ENCODE results near the gene VSIG2. TPM values are rescaled to one million over a fixed set of nuclear protein-coding genes. Genes with fewer than 3 reads are reported as not detected.

The VSIG2 gene
- total and polyA plus RNA-seq, 2 of the 4 experiments (the other 2 are of a cell fraction): not detected

DNA sequence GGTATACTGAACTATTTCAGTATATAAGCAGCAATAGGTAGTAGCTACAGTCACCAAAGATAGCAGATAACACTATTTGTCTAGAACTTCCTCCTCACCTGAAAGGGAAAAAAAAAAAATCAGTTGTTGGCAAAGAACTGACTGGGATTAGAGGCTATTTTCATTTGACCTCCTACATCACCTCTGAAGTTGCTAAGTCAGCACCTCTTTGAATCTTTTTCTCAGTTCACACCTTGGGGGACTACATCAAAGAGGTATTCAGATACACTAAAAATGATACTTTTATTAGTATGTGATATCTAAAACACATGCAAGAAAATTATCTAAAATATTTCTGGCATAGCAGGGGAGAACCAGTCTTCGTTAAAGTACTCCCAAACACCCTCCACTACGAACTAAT is 32.0 kb upstream of the VSIG2 start:
- no peak overlapping the region for H3K4me3 ChIP-seq (ENCODE audit: insufficient read depth, low read depth, low read length)
- in situ Hi-C loops (cut with MboI; ENCODE audit: low sequenced_read_pairs): no loop called here
- peaks cover 17% of the 10 kb centered on the region; the same call in 1 of the 2 replicates for H4K20me1 ChIP-seq (ENCODE audit: insufficient read depth, low read length)
- no peak overlapping the region for H4K91ac ChIP-seq (ENCODE audit: insufficient read depth, low read depth, low read length)
- no peak overlapping the region for H2BK15ac ChIP-seq (ENCODE audit: low read depth, low read length)
- H3K18ac ChIP-seq (ENCODE audit: low read depth, low read length): no peak overlapping the region
- no peak overlapping the region for H3K4ac ChIP-seq (ENCODE audit: low read depth, low read length)
- CTCF ChIA-PET: interaction anchor here (0.7 kb wide), 2 partner anchors 30 to 66 kb away, joined by 3 to 6 read pairs; no protein-coding TSS in a partner anchor
- POLR2A ChIA-PET (ENCODE audit: unreplicated experiment): no interaction called here
- no TSS peak for BruUV-seq (replicated peaks)
- no peaks in the 10 kb centered on the region for H3K9me3 ChIP-seq (ENCODE audit: control insufficient read depth, insufficient read depth, low read length)
- H3K27ac ChIP-seq (ENCODE audit: insufficient read depth, low read length): no peak overlapping the region
- H3K14ac ChIP-seq (replicated peaks; ENCODE audit: low read depth, low read length): no peak overlapping the region
- no peak overlapping the region for H2AK9ac ChIP-seq (replicated peaks; ENCODE audit: low read depth, low read length, poor library complexity)
- no peaks in the 10 kb centered on the region for H3K4me1 ChIP-seq (ENCODE audit: control insufficient read depth, insufficient read depth, low read length)
- no peak overlapping the region for H2AK5ac ChIP-seq (ENCODE audit: low read depth, low read length)
- H3K23ac ChIP-seq (ENCODE audit: low read depth, low read length): no peak overlapping the region
- no CpG with 5 or more reads among the region's 2 CpGs for WGBS, 2 experiments (ENCODE audit: extremely low coverage in 2 of 2, insufficient read length in 1 of 2)
- TF ChIP-seq CEBPB (IDR thresholded peaks at IDR 0.05; ENCODE audit: low read depth, low read length) (no peak), MAFK (IDR thresholded peaks at IDR 0.05; ENCODE audit: low read depth, low read length) (peak; percentile 23; the same call in 1 of the 2 replicates)
- TF ChIP-seq, protein P1, sequence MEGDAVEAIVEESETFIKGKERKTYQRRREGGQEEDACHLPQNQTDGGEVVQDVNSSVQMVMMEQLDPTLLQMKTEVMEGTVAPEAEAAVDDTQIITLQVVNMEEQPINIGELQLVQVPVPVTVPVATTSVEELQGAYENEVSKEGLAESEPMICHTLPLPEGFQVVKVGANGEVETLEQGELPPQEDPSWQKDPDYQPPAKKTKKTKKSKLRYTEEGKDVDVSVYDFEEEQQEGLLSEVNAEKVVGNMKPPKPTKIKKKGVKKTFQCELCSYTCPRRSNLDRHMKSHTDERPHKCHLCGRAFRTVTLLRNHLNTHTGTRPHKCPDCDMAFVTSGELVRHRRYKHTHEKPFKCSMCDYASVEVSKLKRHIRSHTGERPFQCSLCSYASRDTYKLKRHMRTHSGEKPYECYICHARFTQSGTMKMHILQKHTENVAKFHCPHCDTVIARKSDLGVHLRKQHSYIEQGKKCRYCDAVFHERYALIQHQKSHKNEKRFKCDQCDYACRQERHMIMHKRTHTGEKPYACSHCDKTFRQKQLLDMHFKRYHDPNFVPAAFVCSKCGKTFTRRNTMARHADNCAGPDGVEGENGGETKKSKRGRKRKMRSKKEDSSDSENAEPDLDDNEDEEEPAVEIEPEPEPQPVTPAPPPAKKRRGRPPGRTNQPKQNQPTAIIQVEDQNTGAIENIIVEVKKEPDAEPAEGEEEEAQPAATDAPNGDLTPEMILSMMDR (conservative IDR thresholded peaks at IDR 0.05; ENCODE audit: low read depth, low read length): no peak
- no peak overlapping the region for H2AFZ ChIP-seq (replicated peaks; ENCODE audit: low read length, poor library complexity)
- intact Hi-C loops (cut with micrococcal nuclease): no loop called here
- dilution Hi-C loops (cut with HindIII; ENCODE audit: low sequenced_read_pairs, unreplicated experiment): no loop called here
- ATAC-seq (ENCODE audit: low read depth) (no peak), DNase-seq (no peak)
- no peak overlapping the region for H4K5ac ChIP-seq (ENCODE audit: low read depth, low read length)
- no peaks in the 10 kb centered on the region; the same call in 1 of the 2 replicates for H3K9me1 ChIP-seq (ENCODE audit: insufficient read depth, low read length)
- no peaks in the 10 kb centered on the region for H3K36me3 ChIP-seq (ENCODE audit: control insufficient read depth, insufficient read depth, low read length)
- no peak overlapping the region for H4K8ac ChIP-seq (ENCODE audit: low read depth in 2 of 2, low read length in 2 of 2)
- no peaks in the 10 kb centered on the region for H3K27me3 ChIP-seq (ENCODE audit: control insufficient read depth, insufficient read depth, low read length)
- H3K56ac ChIP-seq (ENCODE audit: extremely low read depth, insufficient read depth, low read length): no peak overlapping the region
- H3K4me2 ChIP-seq (ENCODE audit: low read depth, low read length): no peak overlapping the region
- H2BK20ac ChIP-seq (ENCODE audit: low read depth, low read length): no peak overlapping the region
- peaks cover 6 to 53% of the 10 kb centered on the region in 2 experiments; a peak in 3 of 4 replicates for H3K79me1 ChIP-seq (ENCODE audit: low read depth in 1 of 2, low read length in 2 of 2)
- no peak overlapping the region for H2BK5ac ChIP-seq (ENCODE audit: low read depth, low read length, poor library complexity, severe bottlenecking)
- H2BK120ac ChIP-seq (ENCODE audit: low read depth, low read length): no peak overlapping the region
- H3K9ac ChIP-seq (ENCODE audit: low read depth, low read length): no peak overlapping the region

Measured in IMR-90 (cell line).